ENCODE data around the gene CCL13.

CCL13 gene

DNA sequence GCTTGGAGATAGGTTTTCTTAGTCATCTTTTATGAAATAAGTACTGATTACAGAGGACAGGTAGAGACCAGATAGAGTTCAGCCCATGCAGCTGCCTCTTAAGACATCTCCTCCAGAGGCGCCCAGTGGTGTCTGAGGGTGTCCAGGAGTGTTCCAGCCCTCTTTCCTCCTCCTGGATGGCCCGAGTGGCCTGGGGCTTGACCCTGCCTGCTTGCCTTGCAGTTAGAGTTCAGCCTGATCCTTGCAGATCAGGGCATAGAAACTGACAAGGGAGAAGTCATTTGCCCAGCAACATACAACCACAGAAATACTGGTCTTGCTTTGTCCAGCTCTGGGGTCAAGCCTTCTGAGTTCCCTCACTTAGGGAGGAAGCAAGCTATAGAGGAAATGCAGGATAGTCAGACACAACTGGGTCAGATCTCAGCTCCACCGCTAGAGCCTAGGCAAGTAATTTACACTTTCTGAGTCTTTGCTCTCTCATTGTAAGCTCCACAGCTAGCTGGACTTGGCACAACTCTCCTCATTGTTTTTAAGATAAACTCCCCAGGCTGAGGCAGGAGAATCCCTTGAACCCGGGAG, 10.3 kb downstream of the CCL13 start:
- H3K4me3 ChIP-seq: no peak overlapping the region
- no peaks in the 10 kb centered on the region for H3K27me3 ChIP-seq (ENCODE audit: low read depth)
- in situ Hi-C loops (cut with MboI; ENCODE audit: low sequenced_read_pairs): loop anchor here (25.0 kb wide), 1 partner anchor 579 kb away; no protein-coding TSS in a partner anchor
- no peaks in the 10 kb centered on the region for H3K4me1 ChIP-seq
- H3K9me3 ChIP-seq: no peaks in the 10 kb centered on the region
- DNase-seq (ENCODE audit: low spot score in 2 of 2): no peak
- H3K36me3 ChIP-seq (replicated peaks): no peaks in the 10 kb centered on the region

DNA sequence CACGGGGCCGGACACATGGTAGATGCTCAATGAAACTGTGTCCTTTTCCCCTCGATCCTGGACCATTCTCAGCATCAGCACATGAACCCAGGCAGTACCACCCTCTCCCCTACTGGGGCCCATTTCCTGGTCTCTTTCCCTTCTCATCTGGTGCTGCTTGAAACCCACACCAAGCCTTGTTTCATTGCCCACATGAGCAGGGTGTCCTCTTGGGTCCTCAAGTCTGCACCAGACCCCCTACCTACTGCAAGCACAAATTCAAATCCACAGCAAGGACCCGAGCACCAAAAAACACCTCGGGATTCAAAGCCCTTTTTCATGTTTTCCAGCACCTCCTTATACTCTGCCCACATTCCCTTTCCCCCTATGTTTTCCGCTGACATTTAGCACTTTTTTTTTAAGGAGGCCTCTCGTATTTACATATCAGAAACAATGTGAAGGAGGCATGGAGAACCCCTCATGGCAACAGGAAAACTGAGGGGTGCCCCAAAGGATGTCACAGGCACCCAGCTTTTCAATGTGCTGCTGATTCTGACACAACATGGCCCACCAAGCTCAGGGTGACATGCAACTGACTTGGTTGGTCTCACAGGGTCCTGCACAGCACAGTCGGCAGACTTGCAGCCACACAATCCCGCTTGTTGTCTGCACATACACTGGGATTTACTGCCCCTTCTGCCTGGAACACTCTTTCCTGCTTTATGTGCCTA, 11.4 kb downstream of the CCL13 start:
- Histone ChIP-seq H3K9me3 (no peaks in the 10 kb centered on the region), H3K27me3 (ENCODE audit: low read depth) (no peaks in the 10 kb centered on the region), H3K36me3 (replicated peaks) (no peaks in the 10 kb centered on the region), H3K4me3 (no peak overlapping the region), H3K4me1 (no peaks in the 10 kb centered on the region)
- DNase-seq (ENCODE audit: low spot score in 2 of 2): no peak
- in situ Hi-C loops (cut with MboI; ENCODE audit: low sequenced_read_pairs): loop anchor here (25.0 kb wide), 1 partner anchor 580 kb away; no protein-coding TSS in a partner anchor

DNA sequence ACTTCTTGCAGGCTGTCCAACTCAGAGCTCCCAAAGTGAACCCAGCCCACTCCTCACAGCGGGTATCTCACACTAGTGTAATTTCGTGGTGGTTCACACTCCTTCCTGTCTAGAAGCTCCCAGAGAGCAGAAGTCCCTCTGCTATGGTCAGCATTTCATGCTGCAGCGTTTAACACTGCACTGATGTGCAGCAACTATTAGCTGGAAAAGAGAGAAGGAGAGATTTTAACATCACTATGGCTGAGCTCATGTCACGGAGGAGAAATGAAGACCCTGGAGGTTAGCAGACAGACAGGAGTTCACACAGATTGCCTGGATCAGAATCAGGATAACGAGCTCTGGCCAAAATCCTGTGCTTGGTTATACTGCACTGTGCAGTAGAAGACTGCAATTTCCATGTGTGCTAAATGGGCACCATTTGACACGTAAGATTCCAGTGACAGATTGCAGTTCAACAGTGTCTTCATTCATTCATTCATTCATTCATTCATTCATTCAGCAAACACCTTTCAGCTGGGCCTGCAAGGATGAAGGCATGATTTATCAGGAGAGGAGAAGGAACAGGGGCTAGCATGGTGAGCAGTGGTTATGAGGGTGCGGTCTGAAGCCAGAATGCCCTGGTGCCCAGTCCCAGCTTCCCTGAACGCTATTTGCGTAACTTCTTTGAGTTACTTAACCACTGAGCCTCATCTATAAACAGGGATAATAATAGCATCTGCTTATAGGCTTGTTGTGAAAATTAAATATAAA, 12.1 kb downstream of the CCL13 start:
- Histone ChIP-seq H3K27me3 (ENCODE audit: low read depth) (no peaks in the 10 kb centered on the region), H3K9me3 (no peaks in the 10 kb centered on the region), H3K4me3 (no peak overlapping the region), H3K36me3 (replicated peaks) (no peaks in the 10 kb centered on the region), H3K4me1 (no peaks in the 10 kb centered on the region)
- DNase-seq (ENCODE audit: low spot score in 2 of 2): no peak
- in situ Hi-C loops (cut with MboI; ENCODE audit: low sequenced_read_pairs): loop anchor here (25.0 kb wide), 1 partner anchor 581 kb away; no protein-coding TSS in a partner anchor

DNA sequence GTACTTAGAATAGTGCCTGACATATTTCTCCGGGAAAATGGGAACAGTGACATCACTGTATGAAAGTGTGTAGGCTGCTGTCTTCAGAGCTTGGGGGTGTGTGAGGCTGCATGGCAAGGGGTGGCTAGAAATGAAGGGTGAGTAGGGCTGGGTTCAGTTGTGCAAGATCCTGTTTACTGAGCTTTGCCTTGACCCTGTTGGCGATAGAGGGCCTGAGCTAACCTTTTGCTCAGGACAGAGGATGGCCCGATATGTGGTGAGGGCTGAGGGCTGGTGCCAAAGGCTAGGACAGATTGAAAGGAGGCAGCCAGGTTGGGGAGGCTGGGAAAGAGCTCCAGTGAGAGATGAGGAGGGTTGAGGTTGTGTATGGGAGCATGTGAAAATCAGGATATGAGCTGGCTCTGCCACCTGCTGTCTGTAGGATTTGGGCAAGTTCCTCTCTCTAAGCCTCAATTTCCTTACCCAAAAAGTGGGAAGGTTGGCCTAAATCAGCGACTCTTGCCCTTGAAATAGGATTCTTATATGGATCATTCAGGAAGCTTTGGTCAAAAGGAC, 12.7 kb downstream of the CCL13 start:
- Histone ChIP-seq H3K27me3 (ENCODE audit: low read depth) (no peaks in the 10 kb centered on the region), H3K4me1 (no peaks in the 10 kb centered on the region), H3K9me3 (no peaks in the 10 kb centered on the region), H3K36me3 (replicated peaks) (no peaks in the 10 kb centered on the region), H3K4me3 (no peak overlapping the region)
- DNase-seq (ENCODE audit: low spot score in 2 of 2): no peak
- in situ Hi-C loops (cut with MboI; ENCODE audit: low sequenced_read_pairs): loop anchor here (25.0 kb wide), 1 partner anchor 582 kb away; no protein-coding TSS in a partner anchor

DNA sequence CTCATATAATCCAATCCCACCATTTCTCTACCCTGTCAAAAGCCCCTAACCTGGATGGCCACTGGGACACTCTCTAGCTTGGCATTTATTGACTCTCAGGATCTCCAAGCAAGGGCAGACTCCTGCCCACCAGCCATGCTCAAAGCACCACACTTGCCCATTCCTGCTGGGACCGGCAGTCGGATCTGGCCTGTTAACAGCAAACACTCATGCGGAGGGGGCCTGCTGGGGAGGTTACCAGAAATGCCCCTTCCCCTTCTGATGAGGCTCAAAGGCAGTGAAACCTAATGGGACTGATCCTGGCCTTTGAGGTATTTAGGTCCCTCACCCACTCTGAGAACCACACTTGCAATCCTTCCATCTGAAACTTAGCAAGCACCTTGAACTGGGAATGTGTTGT, 13.3 kb downstream of the CCL13 start:
- Histone ChIP-seq H3K9me3 (no peaks in the 10 kb centered on the region), H3K36me3 (replicated peaks) (no peaks in the 10 kb centered on the region), H3K4me1 (no peaks in the 10 kb centered on the region), H3K27me3 (ENCODE audit: low read depth) (no peaks in the 10 kb centered on the region), H3K4me3 (no peak overlapping the region)
- no peak for DNase-seq (ENCODE audit: low spot score in 2 of 2)
- in situ Hi-C loops (cut with MboI; ENCODE audit: low sequenced_read_pairs): loop anchor here (25.0 kb wide), 1 partner anchor 582 kb away; no protein-coding TSS in a partner anchor

DNA sequence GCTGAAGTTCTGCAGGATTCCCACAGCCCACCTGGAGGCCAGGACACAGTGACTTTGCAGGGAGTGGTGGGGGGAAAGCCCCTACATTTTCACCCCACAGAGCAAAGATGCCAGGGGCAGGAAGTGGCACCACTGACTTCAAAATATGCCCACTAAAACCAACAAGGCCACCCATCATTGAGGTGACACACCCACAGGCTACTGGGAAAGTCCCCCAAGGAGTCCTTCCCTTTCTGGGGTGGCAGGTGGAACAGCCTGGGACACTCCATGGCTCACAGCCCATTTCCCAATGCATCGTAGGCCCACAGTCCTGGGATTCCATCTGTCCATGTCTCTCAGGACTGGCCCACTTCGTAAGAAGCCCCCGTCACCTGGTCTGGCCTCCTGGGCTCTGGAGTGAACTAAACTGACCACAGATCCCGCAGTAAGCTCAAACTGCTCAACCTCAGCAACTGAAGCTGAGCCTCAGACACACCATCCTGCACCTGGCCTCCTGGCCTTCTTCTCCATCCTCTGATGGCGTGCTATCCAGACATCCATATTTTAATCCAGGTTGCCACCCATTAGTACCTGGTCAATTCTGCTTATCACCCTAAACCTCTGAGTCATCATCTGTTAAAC, 14.2 kb downstream of the CCL13 start:
- Histone ChIP-seq H3K4me3 (no peak overlapping the region), H3K4me1 (no peaks in the 10 kb centered on the region), H3K36me3 (replicated peaks) (no peaks in the 10 kb centered on the region), H3K9me3 (no peaks in the 10 kb centered on the region), H3K27me3 (ENCODE audit: low read depth) (no peaks in the 10 kb centered on the region)
- in situ Hi-C loops (cut with MboI; ENCODE audit: low sequenced_read_pairs): loop anchor here (25.0 kb wide), 1 partner anchor 583 kb away; no protein-coding TSS in a partner anchor
- DNase-seq (ENCODE audit: low spot score in 2 of 2): no peak

DNA sequence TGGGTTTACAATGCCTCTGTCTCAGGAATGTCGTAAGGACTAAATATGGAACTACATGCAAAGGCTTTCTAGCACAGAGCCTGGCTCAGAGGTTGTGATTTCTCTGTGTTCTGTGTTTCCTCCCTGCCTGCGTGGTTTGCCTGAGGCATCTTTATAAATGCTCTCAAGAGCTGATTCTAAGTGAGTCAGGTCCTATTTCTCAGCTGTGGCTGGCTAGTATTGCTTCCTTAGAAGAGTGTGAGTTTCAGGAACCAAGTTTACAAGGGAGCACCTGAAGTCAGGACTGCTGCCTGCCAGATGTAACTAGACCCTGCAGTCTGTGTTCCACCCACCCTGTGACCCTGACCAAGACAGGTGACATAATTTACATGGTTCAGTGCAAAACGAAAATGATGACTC, 14.7 kb downstream of the CCL13 start:
- Histone ChIP-seq H3K27me3 (ENCODE audit: low read depth) (no peaks in the 10 kb centered on the region), H3K4me3 (no peak overlapping the region), H3K36me3 (replicated peaks) (no peaks in the 10 kb centered on the region), H3K9me3 (no peaks in the 10 kb centered on the region), H3K4me1 (no peaks in the 10 kb centered on the region)
- DNase-seq (ENCODE audit: low spot score in 2 of 2): no peak
- in situ Hi-C loops (cut with MboI; ENCODE audit: low sequenced_read_pairs): loop anchor here (25.0 kb wide), 1 partner anchor 584 kb away; no protein-coding TSS in a partner anchor

DNA sequence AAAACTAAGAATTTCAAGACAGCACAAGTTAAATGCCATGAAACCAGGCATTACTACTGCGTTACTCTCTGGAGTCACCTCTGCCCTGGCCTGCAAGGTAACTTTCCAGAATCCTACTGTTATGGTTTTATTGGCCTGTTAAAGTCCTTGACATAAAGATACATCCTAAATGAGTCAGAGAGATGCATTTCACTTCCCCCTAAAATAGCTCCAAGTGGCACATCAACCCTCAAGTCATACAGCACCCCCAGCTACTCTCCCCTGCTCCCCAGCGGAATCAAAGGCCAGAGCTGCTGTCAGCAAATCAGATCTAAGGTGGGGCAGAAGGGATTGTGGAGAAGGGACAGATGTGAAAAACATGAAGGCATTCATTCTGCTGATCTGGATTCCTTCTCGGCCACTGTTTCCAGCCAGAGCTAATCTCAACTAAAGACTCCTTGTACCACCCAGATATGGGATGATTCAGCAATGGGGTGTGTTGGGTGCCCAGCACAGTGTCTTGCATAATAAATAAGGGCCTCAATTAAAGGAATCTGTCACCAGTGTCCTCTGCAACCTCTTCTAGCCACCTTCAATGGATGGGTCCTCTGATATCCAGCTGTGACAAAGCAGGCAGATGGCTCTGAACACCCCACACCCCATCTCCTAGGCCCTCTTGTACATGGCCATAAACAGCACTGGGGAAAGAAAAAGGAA, 15.3 kb downstream of the CCL13 start:
- Histone ChIP-seq H3K4me1 (no peaks in the 10 kb centered on the region), H3K9me3 (no peaks in the 10 kb centered on the region), H3K27me3 (ENCODE audit: low read depth) (no peaks in the 10 kb centered on the region), H3K36me3 (replicated peaks) (no peaks in the 10 kb centered on the region), H3K4me3 (no peak overlapping the region)
- DNase-seq (ENCODE audit: low spot score in 2 of 2): no peak
- in situ Hi-C loops (cut with MboI; ENCODE audit: low sequenced_read_pairs): loop anchor here (25.0 kb wide), 1 partner anchor 584 kb away; no protein-coding TSS in a partner anchor

DNA sequence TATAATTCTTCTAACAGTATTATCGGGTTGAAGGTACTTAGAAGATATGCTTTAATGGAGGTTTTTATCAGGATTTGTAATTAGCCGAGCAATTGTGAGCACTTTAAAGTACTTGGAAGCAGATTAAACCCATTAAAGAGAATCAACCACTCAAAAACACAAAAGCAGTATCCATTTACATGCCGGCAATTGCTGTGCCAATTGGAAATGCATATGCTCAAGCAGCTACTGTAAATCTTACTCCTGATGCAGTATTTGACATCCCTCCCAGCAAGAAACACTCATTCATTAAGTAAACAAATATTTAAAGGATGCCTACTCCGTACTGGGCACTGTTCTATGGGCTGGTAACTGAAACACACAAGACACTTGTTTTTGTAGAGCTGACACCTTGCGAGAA, 18.2 kb downstream of the CCL13 start:
- Histone ChIP-seq H3K27me3 (ENCODE audit: low read depth) (peaks cover 5% of the 10 kb centered on the region; the same call in 1 of the 2 replicates), H3K4me1 (no peaks in the 10 kb centered on the region), H3K9me3 (no peaks in the 10 kb centered on the region), H3K4me3 (no peak overlapping the region), H3K36me3 (replicated peaks) (no peaks in the 10 kb centered on the region)
- in situ Hi-C loops (cut with MboI; ENCODE audit: low sequenced_read_pairs): loop anchor here (25.0 kb wide), 1 partner anchor 587 kb away; no protein-coding TSS in a partner anchor
- no peak for DNase-seq (ENCODE audit: low spot score in 2 of 2)

DNA sequence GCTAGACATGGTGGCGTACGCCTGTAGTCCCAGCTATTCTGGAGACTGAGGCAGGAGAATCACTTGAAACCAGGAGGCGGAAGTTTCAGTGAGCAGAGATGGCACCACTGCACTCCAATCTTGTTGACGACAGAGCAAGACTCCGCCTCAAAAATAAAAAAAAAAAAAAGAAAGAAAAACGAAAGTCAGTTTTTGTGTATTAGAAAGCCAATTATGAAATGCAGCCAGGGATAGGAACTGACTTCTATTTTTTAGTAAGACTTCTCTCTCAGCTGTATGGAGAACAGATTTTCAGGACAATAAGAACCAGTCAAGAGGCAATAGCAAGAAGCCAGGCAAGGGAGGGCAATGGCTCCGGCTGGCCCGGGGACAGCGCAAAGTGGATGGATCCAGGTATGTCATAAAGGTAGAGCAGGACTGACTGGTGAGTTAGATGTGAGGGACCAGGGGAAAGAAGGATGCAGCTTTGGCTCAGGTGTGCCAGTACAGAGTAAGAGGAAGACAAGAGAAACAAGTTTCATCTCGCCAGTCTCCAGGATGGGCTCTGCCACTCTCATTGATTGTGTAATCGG, 19.2 kb downstream of the CCL13 start:
- Histone ChIP-seq H3K36me3 (replicated peaks) (no peaks in the 10 kb centered on the region), H3K9me3 (no peaks in the 10 kb centered on the region), H3K27me3 (ENCODE audit: low read depth) (peaks cover 5% of the 10 kb centered on the region; the same call in 1 of the 2 replicates), H3K4me1 (no peaks in the 10 kb centered on the region), H3K4me3 (no peak overlapping the region)
- in situ Hi-C loops (cut with MboI; ENCODE audit: low sequenced_read_pairs): no loop called here
- no peak for DNase-seq (ENCODE audit: low spot score in 2 of 2)

DNA sequence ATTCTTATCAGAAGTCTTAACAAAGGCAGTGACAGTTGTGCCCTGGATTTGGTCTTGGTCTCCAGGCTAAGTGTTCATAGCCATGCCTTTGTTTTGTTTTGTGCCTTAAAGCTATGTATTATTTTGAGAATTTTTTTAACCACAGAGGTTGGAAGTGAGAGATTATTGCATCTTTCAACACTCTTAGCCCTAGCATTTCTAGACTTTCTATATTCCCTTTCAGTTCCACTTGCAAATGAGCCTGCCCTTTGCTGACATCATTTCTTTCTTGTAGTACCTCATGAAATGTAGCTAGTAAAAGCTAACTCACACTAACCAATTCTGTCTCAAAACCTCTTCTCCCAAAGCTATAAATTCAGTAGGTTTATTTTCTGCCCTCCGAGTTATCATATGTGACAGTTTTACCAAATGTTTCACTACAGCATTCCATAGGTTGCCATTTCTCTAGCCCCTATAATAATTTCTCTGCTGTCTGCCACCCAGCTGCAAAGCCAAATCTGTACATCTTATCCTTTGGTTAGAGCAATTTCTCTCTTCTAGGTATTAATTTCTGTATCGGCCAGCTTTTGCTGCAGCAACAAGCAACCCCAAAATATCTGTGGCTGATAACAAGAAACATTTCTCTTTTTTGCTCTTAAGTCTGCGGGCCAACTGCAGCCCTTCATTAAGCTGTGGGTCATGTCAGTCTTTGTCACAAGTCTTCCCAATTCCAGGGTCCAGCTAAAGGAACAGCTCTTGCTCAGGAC, 21.0 kb downstream of the CCL13 start:
- H3K9me3 ChIP-seq: no peaks in the 10 kb centered on the region

DNA sequence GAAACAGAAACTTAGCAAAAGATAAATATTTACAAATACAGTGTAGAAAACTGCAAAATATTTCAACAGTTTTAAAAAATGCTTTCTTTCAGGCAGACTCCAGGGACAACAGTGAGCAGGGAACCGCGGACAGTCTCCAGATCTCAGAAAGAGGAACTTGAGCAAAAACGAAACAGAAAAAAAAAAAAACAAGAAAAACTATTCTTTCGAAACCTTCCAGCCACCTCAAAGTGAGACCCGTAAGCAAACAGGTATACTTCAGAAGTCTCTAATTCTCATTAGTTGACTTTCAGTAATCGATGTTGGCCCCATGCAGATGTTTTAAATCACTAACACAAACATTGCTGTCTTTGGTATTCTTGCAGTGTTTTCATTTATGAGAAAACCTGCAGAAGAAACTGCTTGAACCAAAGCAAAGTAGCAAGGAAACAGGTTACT, 22.4 kb downstream of the CCL13 start:
- no peak overlapping the region for H3K4me3 ChIP-seq
- in situ Hi-C loops (cut with MboI; ENCODE audit: low sequenced_read_pairs): no loop called here
- H3K27me3 ChIP-seq (ENCODE audit: low read depth): peaks cover 5% of the 10 kb centered on the region; the same call in 1 of the 2 replicates
- no peaks in the 10 kb centered on the region for H3K9me3 ChIP-seq
- no peak for DNase-seq (ENCODE audit: low spot score in 2 of 2)
- no peaks in the 10 kb centered on the region for H3K4me1 ChIP-seq
- no peaks in the 10 kb centered on the region for H3K36me3 ChIP-seq (replicated peaks)

More for the DNA sequence above, 21.0 kb downstream of the CCL13 start:
- Histone ChIP-seq H3K4me1 (no peaks in the 10 kb centered on the region), H3K36me3 (replicated peaks) (no peaks in the 10 kb centered on the region), H3K27me3 (ENCODE audit: low read depth) (peaks cover 5% of the 10 kb centered on the region; the same call in 1 of the 2 replicates), H3K4me3 (no peak overlapping the region)
- in situ Hi-C loops (cut with MboI; ENCODE audit: low sequenced_read_pairs): no loop called here
- no peak for DNase-seq (ENCODE audit: low spot score in 2 of 2)
